Stimulated activated CD4-positive, alpha-beta T cell treated with anti-CD3 and anti-CD28 coated beads, Interleukin-1b, Interleukin-23, amount 100 ng/mL, for 4 hours (primary cell): ENCODE measurements around the gene AKNA.

ENCODE experiments used
- DNase-seq, 2 donors: peaks; one replicate each; pipeline ENCODE4 v3.0.0-alpha.2; 2020; ENCODE audit warnings: low read depth in 2 of 2

AKNA gene

GRCh38 chr9:114363424-114363823, 24.4 kb downstream of the AKNA start:
- no peak for DNase-seq

GRCh38 chr9:114362394-114362793, 25.4 kb downstream of the AKNA start:
- no peak for DNase-seq

GRCh38 chr9:114361542-114361941, 26.2 kb downstream of the AKNA start:
- DNase-seq = no peak

DNA sequence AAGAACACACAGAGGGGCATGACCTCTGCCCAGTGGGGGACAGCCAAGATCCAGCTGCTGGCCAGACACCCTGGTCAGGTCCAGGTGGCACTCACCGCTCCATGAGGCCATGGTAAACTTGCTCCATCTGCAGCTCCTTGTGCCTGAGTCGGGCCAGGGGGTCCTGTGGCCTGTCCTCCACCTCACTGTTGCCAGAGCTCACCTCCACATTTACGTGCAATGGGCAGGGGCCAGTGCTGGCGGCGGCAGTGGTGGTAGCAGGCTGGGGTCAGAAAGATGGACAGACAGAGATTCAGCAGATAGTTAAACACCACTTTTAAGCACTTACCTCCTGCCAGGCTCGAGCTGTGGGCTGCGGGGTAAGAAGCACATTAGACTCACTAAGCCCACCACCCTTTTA, 28.0 kb downstream of the AKNA start:
- no peak for DNase-seq

DNA sequence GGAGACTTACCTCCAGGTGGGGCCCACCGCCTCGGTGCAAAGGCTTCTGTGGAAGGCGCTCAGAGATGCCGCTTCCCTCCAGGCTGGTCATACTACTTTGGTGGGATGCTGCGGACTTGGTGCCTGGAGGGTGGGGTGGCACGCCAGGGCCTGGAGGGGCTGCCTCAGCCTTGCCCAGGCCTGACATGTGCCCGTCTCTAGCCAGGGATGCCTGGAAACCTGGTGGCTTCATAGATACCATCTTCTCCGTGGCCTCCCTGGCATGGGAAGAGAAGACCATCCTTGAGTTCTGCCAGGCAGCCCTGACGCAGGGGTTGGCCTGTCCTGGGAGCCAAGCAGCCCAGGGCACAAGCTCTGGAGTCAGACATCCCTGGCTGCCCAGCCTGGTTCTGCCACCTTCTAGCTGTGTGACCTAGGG, 29.9 kb downstream of the AKNA start:
- DNase-seq = no peak

DNA sequence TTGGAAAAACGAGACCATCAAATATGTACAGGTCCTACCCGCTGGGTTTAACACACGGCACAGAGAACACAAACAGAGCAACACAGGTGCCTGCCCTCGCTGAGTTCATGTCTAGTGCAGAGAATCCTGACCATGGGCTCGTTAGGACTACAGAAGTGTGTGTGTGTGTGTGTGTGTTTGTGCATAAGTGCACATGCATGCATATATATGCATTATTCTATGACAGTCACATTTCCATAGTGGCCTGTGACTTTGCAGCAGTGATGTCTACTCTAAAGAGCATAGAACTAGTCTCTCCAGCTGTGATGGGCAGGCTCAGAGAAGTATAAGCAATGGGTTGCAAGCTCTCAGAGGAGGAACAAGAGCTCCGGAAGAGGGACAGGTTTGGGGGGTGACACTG, 30.4 kb downstream of the AKNA start:
- no peak for DNase-seq

DNA sequence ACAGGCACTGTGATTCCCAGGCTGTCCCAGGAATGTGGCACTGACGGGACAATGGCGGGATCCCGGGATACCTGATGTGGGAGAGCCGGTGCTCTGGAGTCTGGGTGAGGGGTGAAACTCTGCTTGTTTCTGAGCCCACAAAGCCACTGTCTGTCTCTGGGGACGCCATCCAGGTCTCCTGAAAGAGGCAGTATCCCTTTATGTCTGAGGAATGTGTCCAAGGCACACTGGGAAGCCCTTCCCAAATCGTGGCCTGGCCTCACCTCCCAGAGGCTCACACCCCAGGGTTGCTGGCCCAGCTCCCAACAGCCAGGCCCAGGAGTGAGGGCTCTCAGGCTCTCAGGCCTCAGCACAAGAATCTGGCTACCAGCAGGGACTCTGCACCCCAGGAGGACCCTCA, 31.0 kb downstream of the AKNA start:
- no peak for DNase-seq

DNA sequence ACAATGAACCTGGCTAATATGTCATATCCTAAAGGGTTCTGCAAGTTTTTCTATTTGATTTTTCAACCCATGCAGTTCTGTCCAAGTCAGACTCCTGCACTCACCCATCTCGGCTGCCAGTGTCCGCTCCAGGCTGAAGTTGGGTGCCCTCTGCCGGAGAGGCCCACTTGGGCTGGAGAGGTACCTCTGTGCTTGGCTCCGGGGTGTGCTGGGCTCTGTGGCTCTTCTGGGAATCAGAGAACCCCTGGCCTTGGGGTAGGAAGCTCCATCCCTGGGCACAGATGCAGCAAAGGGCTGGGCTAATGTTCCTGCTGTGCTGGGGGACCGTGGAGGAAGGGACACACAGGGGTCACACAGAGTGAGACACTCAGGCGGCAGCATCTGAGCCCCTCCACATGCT, 32.0 kb downstream of the AKNA start:
- DNase-seq = no peak

- no peak for DNase-seq
Observed at GRCh38 chr9:114351932-114352331, 35.9 kb downstream of the AKNA start.

DNA sequence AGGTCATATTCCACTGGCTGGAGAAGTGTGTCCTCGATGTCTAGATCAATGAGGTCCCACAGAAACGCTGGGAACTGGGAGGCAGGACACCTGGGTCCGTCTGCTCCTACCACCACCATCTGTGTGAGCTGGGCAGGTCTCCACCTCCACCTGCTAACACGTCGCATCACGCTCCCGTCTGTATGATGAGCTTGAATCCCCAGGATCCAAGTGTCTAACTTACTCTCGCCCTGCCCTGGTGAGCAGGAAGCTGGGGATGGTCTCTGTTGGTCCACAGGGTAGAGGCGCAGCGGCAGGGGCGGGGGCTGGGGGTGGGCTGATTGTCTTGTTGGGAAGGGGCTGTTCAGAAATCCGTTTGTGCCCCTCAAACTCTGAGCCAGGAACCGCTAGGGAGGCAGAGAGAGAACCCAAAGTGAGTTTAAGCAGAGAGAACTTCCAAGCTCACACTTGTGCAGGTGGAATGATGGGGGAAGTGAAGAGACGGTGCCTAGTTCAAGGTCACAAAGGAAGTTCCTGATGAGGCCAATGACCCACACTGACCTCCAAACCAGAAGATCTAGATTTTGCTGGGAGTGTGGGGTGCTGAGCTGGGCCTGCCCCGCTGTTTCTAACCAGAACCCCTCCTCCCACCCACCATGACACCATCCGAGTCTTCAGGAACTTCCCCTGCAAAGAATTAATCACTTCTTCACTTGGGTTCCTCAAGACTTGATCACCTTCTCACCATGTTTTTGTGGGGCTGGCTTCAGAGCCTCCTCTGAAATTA, 37.0 kb downstream of the AKNA start:
- DNase-seq = no peak

GRCh38 chr9:114349713-114350480, 37.9 kb downstream of the AKNA start:
- DNase-seq = no peak

GRCh38 chr9:114348906-114349482, 38.8 kb downstream of the AKNA start:
- peak; percentile 56 to 73 for DNase-seq

DNA sequence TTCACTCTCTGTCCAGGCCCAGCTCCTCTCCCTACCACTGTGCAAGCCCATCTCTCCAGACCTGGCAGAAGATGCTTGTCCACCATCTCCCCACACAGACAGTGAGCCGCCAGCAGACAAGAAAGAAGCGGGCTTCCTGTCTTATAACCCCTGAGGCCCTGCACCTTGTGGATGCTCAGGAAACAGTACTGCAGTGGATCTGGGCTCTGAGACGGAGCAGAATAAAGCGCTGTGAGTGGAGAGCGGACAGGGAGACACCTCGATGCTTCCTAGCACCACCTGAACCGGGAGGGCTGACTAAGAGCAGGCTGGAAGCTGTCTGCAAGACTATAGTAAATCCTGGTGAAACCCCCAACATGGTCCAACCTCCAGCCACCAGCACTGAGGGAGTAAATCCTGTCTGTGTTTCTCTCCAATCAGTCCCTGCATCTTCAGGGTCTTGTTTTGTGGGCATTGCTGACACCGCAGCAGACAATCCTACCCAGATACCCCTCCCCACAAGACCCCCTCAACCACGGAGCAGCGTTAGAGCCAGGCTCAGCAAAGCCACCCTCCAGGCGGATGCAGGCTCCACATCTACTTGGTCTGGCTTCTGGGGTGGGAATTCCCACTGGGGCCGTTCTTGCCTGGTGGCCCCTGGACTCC, 39.4 kb downstream of the AKNA start:
- DNase-seq = no peak

GRCh38 chr9:114347675-114348074, 40.1 kb downstream of the AKNA start:
- no peak for DNase-seq

DNA sequence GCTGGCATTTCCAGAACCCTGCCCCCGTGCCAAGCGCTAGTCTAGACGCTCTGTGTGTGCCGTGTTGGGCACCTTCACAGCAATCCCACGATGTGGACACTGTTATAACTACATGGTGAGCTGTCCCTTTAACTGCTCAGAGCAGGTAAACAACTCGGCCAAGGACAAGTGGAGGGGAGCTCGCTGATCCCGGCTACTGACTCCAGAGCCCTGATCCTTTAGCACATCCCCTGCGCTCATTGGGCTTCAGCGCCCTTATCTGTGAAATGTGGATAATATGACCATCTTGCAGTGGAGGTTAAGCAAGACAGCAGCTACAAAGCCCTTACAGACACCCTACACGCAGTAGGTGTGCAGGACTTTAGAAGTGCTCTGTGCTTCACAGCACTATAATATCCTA, 41.6 kb downstream of the AKNA start:
- no peak for DNase-seq

DNA sequence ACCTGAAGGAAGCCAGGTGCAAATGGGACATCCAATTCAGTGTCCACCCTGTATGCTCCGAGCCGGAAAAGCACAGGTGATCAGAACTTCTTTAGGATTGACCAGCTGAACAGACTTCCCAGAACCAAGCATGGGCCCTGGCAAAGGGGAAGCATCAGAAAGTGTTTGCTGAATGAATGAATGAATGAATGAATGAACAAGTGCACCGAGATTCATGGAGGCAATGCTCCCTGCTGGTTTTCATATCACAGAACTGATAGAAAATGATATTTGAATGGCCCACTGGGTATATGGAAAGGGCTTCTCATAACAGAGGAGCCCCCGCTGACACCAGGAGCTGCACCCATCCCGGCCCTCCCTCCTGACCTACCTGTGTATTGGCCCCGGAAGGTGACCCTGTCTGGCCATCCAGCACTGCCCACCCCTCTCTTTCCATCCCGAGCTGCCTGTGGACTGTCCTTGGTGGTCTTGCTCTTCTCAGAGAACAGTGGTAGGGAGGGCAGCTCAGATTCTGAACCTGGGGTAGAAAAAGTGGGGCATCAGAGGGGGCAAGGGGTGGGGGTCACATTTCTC, 42.2 kb downstream of the AKNA start:
- DNase-seq = no peak

- DNase-seq = no peak
Observed at GRCh38 chr9:114344692-114345091, 43.1 kb downstream of the AKNA start.

DNA sequence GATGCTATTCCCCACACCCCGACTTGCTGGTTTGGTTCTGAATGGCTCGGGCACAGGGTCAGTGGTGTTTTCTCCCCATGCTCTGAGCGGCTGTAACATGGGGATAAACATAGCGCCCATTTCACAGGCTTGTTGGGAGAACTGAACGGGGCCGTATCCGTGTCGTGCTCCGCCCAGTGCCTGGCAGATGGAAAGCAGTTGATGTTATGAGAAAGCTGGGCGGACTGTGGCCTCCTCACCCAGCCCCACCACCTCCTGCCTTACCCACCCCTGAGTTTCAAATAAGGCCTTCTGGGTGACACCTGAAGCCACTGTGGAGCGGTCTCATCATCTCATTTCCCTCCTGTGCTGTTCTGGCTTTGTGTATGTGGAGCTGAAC, 43.6 kb downstream of the AKNA start:
- no peak for DNase-seq

DNA sequence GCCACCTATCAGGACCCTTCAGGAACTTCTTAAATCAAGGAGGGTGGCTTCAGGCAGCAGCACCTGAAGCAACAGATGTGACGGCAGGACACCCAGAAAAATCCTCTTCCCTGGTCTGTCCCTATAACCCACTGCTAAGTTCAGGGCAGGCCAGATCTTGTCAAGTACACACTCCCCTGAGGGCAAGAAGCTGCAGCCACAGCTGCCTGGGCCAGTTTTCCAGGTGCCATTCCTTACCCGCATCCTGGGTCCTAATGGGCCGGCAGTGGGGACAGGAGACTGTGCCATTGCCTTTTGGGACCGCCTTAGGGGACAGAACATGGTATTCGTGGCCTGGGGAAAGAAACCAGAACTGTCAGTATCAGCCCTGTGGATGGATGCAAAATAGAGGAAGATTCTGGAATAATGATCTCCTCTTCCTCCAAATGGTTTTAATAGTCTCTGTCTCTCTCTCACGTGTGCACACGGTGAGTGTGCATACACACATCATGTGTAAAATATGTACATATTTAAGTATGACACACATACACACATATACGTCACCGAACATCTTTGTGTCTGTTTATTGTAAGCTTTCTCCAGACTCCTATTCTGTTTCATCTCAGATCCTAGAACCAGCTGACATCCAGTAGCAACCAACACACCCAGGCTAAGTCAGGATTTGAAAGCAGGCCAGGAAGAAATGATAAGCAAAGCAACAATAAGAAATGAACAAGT, 44.2 kb downstream of the AKNA start:
- DNase-seq = no peak

DNA sequence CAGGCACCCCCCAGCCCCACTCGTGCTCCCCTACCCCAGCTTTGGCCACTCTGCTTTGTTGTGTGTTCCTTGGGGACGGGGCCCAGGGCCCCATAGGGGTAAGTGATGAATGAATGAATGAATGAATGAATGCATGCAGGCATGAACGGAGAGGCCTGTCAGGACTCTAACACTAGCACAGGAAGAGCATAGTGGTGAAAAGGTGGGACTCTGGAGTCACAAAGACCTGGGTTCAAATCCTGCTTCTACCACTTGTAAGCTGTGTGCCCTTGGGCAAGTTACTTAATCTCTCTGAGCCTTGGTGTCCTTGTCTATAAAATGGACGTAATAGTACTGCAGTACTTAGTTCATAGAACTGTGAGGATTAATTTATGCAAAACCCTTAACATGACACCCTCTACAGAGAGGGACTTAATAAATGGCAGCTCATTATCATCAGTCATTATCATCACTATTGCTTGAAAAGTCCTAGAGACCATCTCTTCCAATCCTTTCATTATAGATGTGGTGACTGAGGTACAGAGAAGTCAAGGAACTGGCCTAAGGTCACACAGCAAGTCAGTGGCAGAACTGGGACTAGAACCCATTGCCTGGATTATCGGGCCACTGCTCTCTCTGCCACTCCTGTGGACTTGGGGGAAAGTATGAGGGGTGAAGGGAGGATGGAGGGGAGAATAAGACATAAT, 44.9 kb downstream of the AKNA start:
- no peak for DNase-seq

DNA sequence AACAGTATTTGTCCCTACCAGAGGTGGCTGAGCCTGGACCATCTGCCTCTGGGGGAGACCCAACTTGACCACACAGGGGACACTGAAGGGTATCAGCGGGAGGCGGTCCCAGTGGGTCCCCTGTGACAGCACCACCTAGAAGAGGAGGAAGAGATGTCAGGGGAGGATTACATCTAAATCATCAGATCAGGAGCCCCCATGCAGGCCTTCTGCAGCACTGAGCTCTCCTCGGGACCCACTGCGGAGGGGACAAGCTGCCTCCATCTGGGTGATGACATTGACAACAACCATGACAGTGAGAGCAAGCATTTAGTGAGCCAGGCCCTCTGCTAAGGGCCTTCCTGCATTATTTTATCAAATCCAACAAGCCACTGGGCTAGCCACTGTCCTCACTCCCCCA, 45.8 kb downstream of the AKNA start:
- no peak for DNase-seq
